Mucosa of stomach (tissue), 1 donor: Measurements from ENCODE around the gene HELZ2.
"Not testable (repeated sequence)": the region's sequence is repeated elsewhere in the genome, so short reads cannot be mapped to it uniquely, and the experiment has no call there.

ENCODE experiments used
- H3K27me3 ChIP-seq: one replicate; pipeline ENCODE4 v1.7.0; 2013; ENCODE audit warnings: mild to moderate bottlenecking, low read length; ENCODE audit not compliant: control insufficient read depth, insufficient read depth
- H3K36me3 ChIP-seq: one replicate; pipeline ENCODE4 v1.7.0; 2013; ENCODE audit warnings: low read length; ENCODE audit not compliant: control insufficient read depth, insufficient read depth
- H3K4me1 ChIP-seq: one replicate; pipeline ENCODE4 v1.7.0; 2013; ENCODE audit warnings: mild to moderate bottlenecking, low read length; ENCODE audit not compliant: control insufficient read depth, insufficient read depth
- H3K4me3 ChIP-seq: one replicate; pipeline ENCODE4 v1.7.0; 2013; ENCODE audit warnings: low read length
- H3K9ac ChIP-seq: one replicate; pipeline ENCODE4 v1.7.0; 2013; ENCODE audit warnings: mild to moderate bottlenecking, low read length, moderate library complexity
- H3K9me3 ChIP-seq: one replicate; pipeline ENCODE4 v1.7.0; 2013; ENCODE audit warnings: mild to moderate bottlenecking, low read length, moderate library complexity; ENCODE audit not compliant: control insufficient read depth
- donor health status: Pancreatic carcinoma.

Gene HELZ2

GRCh38 chr20:63563225-63563935, 10.7 kb downstream of the HELZ2 start:
- Histone ChIP-seq H3K9ac (no peak overlapping the region), H3K36me3 (peaks cover 21% of the 10 kb centered on the region), H3K4me3 (no peak overlapping the region), H3K4me1 (no peaks in the 10 kb centered on the region), H3K9me3 (no peaks in the 10 kb centered on the region), H3K27me3 (no peaks in the 10 kb centered on the region)

- H3K4me1 ChIP-seq, result no peaks in the 10 kb centered on the region
- H3K4me3 ChIP-seq, result no peak overlapping the region
- H3K36me3 ChIP-seq, result peaks cover 21% of the 10 kb centered on the region
- H3K9ac ChIP-seq, result no peak overlapping the region
- no peaks in the 10 kb centered on the region for H3K27me3 ChIP-seq
- no peaks in the 10 kb centered on the region for H3K9me3 ChIP-seq
Observed at GRCh38 chr20:63562461-63563224, 11.4 kb downstream of the HELZ2 start.

GRCh38 chr20:63561624-63562396, 12.2 kb downstream of the HELZ2 start:
- Histone ChIP-seq H3K36me3 (peaks cover 21% of the 10 kb centered on the region), H3K9me3 (no peaks in the 10 kb centered on the region), H3K4me3 (no peak overlapping the region), H3K4me1 (no peaks in the 10 kb centered on the region), H3K9ac (no peak overlapping the region), H3K27me3 (no peaks in the 10 kb centered on the region)

GRCh38 chr20:63560856-63561609, 13.0 kb downstream of the HELZ2 start:
- H3K27me3 ChIP-seq, result no peaks in the 10 kb centered on the region
- no peaks in the 10 kb centered on the region for H3K9me3 ChIP-seq
- no peak overlapping the region for H3K9ac ChIP-seq
- no peak overlapping the region for H3K4me3 ChIP-seq
- peaks cover 21% of the 10 kb centered on the region for H3K36me3 ChIP-seq
- no peaks in the 10 kb centered on the region for H3K4me1 ChIP-seq

GRCh38 chr20:63560333-63560805, 13.7 kb downstream of the HELZ2 start:
- Histone ChIP-seq H3K9ac (no peak overlapping the region), H3K4me1 (no peaks in the 10 kb centered on the region), H3K27me3 (peaks cover 3% of the 10 kb centered on the region), H3K4me3 (no peak overlapping the region), H3K36me3 (peaks cover 21% of the 10 kb centered on the region), H3K9me3 (no peaks in the 10 kb centered on the region)

GRCh38 chr20:63559485-63560332, 14.3 kb downstream of the HELZ2 start:
- peaks cover 21% of the 10 kb centered on the region for H3K36me3 ChIP-seq
- H3K9me3 ChIP-seq, H3K4me1 ChIP-seq, H3K9ac ChIP-seq, H3K27me3 ChIP-seq, H3K4me3 ChIP-seq: not testable (repeated sequence)

- Histone ChIP-seq H3K36me3 (peaks cover 21% of the 10 kb centered on the region), H3K4me1 (peaks cover 8% of the 10 kb centered on the region), H3K9ac (no peak overlapping the region), H3K9me3 (no peaks in the 10 kb centered on the region), H3K27me3 (peaks cover 3% of the 10 kb centered on the region), H3K4me3 (no peak overlapping the region)
Observed at GRCh38 chr20:63558804-63559484, 15.1 kb downstream of the HELZ2 start.

- Histone ChIP-seq H3K27me3 (peaks cover 3% of the 10 kb centered on the region), H3K36me3 (peaks cover 16% of the 10 kb centered on the region), H3K4me3 (no peak overlapping the region), H3K4me1 (peaks cover 20% of the 10 kb centered on the region), H3K9ac (no peak overlapping the region), H3K9me3 (no peaks in the 10 kb centered on the region)
Observed at GRCh38 chr20:63557481-63557891, 16.6 kb downstream of the HELZ2 start.

- Histone ChIP-seq H3K4me1 (peaks cover 20% of the 10 kb centered on the region), H3K4me3 (no peak overlapping the region), H3K9me3 (no peaks in the 10 kb centered on the region), H3K27me3 (peaks cover 3% of the 10 kb centered on the region), H3K9ac (no peak overlapping the region), H3K36me3 (peaks cover 12% of the 10 kb centered on the region)
Observed at GRCh38 chr20:63556873-63557478, 17.1 kb downstream of the HELZ2 start.

- Histone ChIP-seq H3K9me3 (no peaks in the 10 kb centered on the region), H3K4me1 (peaks cover 20% of the 10 kb centered on the region), H3K4me3 (no peak overlapping the region), H3K9ac (no peak overlapping the region), H3K36me3 (peaks cover 6% of the 10 kb centered on the region), H3K27me3 (peaks cover 8% of the 10 kb centered on the region)
Observed at GRCh38 chr20:63555661-63556381, 18.2 kb downstream of the HELZ2 start.
